DMS79 (cell line): ENCODE data around the gene CDH23.

Experiments
- DNase-seq: peaks from one replicate; lab custom pipeline; 2025; lab: John Stamatoyannopoulos, UW

Gene CDH23

DNA sequence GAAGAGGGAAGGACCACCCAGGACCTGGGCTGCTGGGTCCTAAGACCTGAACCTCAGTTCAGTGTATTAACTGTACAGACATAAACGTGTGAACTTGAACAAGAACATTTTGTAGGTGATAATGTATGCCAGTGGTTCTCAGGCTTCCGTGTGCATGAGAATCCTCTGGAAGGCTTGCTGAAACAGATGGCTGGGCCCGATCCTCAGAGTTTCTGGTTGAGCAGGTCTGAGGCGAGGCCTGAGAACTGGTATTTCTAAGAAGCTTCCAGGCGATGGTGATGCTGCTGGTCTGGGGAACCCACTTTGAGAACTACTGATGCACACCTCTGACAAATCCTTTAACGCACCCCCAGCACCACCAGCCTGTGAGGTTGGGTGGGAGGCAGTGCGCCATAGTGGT is 70.4 kb downstream of the CDH23 start:
- no peak for DNase-seq

DNA sequence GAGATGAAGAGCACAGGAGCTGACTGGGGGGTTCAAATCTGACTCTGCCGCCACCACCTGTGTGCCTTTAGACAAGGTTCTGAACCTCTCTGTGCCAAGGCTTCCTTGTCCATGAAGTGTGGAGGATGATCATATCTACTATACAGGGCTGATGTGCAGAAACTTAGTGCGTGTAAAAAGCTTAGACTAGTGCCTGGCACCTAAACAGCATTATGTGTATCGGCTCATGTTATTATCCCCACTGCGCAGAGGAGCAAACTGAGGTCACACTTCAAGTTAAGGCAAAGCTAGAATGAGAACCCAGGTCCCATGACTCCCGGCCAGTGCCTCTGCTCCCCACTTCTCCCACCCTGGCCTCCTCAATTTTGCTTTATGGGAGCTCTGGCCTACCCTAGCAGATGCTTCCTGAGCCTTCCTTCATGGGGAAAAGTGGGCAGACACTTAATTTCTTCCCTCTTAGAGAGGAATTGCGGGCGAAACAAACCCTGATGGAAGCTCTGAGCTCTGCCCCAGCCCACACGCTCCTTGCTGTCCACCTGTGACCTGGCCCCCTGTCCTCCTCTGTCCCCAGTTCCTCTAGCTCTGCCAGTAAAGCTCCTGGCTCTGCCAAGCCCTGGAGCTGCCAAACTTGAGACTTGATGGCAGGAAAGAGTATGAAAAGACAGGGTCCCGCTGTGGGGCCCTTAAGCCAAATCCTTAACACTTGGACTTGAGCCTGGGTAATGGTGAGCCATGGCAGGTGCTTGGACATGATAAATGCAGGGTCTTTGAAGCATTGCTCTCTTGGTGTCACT is 71.0 kb downstream of the CDH23 start:
- DNase-seq: no peak

DNA sequence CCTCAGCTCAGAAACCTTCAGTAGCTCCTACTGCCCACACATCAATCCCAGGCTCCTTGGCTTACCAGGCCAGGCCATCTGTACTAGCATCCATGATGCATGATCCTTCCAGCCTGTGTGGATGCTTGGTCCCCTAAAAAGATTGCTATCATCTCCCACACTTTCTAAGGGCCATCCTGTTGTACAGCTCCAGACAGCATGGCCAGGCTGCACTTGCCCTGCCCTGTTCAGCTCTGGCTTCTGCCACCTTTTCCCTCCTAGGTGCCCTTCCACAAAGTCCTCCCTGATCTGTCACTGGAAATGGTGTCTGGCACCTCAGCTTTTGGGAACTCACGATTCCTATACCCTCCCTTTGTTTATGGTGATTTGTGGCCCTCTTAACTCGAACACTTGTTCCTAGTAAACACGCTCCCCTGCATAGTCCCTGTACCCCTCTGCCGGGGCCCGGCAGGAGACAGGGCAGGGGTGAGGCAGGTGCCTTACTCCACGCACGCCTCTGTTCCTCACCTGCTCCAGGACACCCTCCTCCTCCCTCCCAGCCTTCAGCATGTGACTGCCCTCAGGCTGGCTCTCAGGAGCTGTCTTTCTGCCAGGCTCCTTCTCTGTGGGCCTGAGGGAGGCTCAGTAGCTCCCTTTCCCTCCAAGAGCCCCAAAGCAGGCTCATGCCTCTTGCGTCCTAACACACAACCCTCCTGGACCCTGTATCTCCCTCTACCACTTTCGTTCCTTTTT is 71.8 kb downstream of the CDH23 start:
- no peak for DNase-seq

DNA sequence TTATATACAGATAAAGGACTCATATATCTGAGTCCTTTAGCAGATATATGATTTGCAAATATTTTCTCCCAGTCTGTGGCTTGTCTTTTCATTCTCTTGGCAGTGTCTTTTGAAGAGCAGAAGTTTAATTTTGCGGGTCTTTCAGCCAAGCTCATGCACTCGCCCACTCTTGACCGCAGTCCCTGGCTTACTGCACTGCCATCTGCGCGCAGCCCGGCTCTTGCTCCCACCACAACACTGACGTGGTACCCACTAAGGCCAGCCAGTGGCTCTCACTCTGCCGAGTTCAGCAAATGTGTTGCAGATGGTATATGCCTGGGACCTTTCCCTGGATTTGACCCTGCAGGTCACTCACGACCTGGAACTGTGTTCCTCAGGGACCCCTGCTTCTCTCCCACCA is 74.3 kb downstream of the CDH23 start:
- no peak for DNase-seq

DNA sequence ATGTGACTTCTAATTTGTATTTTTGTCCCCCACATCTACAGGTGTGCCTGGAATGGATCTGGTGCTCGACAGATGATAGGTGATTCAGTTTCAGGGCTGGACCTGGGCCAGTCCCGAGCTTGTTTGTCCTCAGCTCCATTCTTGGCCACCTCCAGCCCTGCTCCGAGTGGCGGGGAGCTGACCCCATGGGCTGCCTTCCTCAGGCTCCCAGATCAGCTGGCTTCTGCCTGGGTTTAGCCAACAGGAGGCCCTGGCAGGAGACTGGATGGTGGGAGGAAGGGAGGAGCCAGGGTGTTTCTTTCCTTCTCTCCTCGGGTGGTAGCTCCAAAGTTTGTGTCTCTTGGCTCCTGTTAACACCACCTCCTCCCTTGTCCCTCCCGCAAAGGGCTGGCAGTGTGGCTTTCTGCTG is 75.2 kb downstream of the CDH23 start:
- DNase-seq: no peak

DNA sequence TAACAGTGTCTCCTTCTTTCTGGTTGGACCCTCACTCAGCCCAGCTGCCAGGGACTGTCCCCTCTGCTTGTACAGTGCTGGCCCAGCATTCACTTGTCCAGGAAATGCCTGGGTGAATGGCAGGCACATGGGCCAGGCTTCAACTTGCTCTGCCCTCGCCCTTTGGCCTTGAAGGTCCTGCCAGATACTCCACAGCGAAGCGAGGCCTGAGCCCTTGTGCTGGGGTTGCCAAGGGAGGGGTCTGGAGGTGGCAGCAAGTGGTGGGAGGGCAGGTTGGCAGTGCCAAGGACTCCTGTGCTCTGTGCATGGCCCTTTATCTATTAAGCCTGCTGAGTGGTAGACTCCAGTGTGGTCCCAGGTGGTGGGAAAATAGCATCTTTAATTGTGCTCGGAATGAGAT is 75.7 kb downstream of the CDH23 start:
- DNase-seq: no peak

DNA sequence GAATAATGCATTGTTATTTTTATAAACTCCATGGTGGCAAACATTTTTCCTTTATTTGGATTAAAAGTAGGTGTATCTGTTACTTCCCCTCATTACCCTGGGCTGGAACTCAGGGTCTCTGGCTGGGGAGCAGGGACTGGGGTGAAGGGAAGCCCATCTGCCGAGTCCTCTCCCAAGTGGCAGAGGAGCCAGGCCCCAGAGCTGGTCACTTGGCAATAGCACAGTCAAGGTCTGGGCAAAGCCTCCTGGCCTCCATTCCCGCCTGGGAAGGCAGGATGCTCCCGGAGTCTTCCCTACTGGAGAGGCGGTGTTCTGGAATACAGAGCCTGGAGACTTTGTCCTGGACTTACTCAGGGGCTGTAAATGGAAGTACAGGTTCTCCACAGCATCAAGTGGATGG is 76.2 kb downstream of the CDH23 start:
- DNase-seq: no peak

DNA sequence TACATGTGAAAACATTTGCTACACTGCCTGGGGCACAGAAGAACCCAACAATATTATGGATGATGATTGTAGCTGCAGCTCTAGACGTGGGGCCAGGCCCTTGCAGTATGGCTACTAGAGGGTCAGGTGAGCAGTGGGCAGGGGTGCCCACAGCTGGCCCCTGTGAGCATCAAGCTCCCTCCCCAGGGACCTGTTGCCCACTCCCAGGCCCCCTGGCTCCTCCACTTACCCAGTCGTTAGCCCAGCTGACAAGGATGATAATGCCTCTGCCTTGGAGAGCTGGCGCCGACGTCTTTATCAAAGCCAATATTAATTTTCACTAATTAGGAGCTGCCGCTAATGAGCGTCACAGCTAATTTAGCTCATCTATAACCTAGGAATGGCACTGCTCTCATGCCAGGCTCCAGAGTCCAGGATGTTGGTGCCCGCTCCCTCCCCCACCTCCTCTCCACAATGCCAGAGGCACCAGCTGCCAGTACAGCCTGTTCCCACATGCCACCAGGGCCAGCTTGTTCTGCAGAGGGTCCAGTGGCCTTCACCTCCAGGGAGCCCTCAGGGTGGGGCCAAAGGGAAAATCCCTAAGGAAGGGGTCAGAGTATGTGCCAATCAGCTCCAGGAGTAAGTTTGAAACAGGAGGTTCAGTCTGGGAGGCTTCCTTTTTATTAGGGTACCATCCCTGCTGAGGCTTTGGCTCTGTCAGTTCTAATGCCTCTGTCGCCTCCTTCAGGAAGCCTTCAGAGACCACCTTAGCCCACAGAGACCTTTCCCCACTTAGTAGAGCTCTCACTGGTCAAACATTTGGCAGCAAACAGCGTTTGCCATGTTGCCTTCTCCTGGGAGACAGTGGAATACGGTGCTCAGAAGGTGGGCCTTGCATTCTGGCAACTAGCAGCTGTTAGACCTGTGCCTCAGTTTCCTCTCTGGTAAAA is 77.2 kb downstream of the CDH23 start:
- DNase-seq: no peak

DNA sequence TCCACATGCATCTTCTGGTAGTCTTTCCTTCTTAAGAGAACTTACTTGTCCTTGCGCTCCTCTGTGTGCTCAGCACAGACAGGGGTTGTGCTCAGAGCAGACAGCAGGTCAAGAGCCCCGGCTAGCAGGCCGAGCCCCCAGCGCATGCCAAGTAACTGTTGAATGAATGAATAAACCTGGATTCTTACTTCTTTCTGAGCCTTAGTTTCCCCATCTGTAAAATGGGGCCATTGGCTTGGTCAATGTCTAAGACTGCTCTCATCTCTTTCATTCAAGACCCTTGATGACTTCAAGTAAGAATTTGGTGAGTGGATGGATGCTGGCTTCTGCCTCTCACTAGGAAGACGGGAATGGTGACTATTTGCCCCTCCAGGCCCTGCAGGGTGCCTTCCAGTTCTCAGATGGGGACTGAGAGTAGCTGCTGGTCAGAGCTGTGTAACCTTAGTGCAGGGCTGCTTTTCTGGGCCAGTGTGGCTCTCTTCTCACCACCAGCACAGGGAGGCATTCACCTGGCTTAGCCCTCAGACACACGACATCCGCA is 78.1 kb downstream of the CDH23 start:
- no peak for DNase-seq

DNA sequence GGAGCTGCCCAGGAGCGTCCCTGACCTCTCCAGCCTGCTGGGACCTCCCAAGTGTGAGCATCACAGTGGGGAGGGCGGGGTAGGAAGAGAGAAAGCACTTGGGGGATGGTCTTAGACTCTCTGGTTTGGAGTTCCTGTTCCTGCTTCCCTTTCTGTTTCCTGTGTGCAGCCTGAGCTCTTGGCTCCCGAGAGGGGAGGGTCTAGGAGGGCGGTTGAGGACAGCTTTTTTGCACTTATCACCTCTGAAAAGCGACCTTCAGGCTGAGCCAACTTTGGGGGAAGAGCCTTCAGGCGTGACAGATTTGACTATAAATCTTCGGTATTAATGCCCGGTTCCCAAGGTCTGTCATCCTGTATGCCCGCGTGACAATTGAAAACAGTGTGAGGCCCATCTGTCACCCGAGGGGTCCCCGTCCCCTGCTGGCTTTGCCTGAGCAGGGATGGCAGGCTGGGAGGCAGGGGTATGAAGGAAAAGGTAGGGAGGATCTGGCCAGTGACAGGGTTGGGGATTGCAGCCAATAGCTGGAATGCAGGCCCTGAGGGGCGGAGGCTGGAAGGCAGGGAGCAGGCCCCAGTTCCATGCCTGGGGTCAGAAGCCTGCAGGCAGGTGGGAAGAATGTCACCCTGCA is 78.6 kb downstream of the CDH23 start:
- DNase-seq: no peak

DNA sequence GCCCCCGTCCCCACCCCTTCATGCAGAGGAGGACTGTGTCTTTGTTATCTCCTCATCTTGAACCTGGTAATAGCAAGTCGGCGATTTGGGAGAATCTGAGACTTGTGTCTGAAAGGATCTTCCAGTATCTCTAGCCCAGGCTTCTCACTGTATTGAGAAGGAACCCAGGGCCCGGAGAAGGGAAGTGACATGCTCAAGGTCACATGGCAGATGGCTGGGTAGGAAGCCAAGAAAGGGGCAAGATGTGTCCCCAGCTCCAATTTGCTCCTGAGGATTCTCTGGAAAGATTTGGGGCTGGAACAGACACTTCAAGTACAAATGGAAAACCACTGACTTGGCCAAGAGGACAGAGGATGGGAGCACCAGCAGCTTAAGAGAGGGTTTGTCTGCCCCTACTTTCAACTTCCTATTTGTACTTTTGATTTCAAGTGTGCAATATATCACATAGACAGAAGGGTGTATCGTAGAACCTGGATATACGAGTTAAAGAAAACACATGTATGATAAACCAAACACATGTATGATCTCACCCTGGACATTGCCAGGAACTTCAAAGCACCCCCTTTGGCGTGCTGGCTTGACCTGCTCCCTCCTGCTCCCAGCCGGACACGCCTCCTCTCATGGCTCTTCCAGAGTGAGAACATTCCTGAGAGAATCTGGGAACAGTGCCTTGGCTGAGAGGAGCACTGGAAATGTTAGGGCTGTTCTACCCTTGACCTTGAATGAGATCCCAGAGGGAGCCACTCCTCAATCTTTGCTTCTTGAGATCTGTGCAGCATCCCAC is 79.7 kb downstream of the CDH23 start:
- DNase-seq: no peak

DNA sequence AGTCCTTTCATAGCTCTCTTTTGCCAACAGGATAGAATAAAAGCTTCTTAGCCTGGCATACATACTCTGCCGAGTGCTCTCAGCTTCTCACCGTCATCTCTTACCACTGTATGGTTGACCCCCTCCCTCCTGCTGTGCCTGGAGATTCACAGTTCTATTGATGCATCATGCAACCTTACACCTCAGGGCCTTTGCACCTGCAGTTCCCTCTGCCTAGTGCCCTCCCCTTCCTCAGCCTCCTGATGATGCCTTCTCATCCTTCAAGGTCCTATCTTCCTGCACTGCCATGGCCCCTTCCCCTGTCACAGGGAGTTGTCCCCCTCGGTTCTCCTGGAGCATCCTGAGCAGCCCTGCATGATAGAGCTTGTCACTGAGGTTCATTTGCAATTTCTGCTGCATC is 81.5 kb downstream of the CDH23 start:
- no peak for DNase-seq

DNA sequence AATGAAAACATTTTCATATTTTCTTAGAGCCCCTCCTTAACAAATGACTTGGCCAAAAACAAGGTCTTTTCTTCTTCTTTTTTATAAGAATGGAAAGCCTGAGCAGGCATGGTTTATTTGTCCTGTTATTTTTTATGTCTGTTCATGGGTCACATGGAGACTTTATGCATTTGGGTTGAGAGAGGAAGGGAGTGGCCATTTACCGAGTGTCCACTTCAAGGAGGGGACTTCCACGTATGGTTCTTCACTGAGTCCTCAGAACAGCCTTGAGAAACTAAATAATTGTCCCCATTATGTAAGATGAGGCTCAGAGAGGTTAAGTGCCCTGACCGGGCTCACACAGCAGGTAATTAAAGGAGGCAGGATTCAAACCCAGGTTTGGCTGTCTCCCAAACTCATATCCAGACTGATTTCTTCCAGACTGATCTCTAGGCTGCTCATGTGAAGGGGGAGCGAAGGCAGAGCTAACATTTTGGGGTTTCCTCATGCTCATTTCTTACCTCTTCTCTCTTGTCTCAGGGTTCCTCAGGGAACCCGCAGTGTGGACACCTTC is 82.2 kb downstream of the CDH23 start:
- DNase-seq: no peak

DNA sequence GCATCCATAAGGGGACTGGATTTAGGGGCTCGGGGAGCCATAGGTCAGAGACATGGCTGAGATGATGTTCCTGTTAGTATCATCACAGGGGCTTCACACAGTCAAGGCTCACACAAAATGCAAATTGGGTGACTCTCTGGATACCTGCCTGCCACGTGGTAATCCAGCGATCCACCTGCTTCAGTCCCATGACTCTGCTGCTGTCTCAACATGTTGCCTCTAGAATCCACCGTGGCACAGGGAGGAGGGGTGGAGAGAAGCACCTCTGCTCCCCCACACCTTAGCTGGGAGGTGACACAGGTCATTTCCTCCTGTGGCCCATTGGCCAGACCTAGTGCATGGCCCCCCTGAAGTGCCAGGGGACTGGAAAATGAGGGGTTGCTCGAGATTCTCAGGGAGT is 83.1 kb downstream of the CDH23 start:
- no peak for DNase-seq

DNA sequence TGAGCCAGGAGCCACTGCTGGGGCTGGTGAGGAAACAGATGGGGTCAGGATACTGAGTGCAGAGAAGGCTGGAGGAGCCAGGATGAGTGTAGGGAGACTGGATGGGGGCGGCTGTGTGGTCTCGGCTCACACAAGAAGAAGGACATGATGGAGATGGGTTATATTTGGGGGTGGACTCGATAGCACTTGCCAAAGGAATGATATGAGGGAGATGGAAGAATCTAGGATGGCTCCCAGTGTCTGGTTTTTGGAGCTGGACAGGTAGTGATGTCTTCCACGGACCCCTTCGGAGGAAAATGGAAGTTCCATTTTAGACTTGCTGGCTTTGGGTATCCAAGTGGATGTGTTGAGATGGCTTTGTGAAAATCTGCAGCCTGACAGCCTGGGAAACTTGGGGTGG is 83.9 kb downstream of the CDH23 start:
- DNase-seq: no peak

DNA sequence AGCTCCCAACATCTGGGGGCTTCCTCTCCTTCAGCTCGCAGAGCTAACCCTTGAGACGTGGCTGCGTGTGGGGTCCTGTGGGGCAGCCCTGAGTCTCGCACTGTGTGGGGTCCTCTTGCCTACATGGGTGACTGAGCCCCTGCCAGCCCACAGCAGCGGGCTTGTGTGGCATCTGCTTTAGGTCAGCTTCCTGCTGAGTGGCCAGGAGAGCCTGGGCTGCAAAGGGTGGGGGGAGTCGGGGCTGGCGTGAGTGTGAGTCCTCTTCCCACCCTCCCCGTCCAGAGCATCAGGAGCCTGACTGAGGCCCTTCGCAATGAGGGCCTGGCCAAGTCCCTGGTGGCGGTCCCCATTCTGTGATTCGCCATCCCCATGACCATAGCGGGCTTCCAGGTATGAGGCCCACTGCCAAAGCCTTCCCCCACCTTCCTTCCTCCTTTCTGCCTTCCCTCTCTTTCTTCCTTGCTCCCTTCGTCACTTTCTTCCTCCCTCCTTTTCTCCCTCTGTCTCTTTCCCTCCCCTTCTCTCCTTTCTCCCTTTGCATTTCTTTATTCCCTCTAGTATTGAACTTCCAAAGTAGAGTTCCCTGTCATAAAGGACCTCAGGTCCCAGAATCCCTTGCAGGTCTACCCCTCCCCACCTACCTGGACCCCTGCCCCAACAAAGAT is 85.2 kb downstream of the CDH23 start:
- no peak for DNase-seq

DNA sequence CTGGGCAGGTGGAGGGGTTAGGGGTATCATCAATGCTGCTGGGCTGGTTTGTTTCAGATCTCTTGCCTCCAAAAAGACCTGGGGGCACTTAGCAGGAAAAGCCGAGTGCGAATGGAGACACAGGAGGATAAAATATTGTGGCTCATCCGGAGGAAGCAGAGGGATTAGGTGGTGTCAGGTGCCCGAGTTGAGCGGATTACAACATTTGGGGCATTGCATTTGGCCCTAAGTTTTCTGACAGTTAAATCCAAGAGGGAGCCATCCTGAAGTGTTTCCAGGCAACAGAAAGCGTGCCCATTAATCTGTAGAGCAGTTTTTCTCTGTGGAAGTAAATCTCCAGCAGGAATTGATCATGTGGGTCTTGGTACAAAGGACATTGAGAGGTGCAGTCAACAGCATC is 85.9 kb downstream of the CDH23 start:
- DNase-seq: no peak

DNA sequence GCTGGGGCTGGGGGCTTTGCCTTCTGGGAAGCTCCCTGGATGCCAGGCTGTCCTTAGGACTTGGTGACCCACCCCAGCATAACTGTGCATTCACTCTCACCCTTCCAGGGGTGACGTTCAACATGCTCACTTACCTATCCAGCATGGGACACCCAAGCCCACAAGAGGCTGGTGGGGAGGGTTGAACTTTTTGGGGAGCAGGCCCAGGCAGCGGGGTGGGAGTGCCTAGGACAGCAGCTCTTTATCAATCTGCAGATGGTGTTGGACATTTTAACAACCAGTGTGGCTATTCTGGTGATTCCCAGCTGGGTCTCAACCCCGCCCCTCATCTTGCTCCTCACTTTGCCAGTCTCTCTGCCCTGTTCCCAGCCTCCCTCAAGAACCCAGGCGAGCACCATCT is 86.4 kb downstream of the CDH23 start:
- no peak for DNase-seq

DNA sequence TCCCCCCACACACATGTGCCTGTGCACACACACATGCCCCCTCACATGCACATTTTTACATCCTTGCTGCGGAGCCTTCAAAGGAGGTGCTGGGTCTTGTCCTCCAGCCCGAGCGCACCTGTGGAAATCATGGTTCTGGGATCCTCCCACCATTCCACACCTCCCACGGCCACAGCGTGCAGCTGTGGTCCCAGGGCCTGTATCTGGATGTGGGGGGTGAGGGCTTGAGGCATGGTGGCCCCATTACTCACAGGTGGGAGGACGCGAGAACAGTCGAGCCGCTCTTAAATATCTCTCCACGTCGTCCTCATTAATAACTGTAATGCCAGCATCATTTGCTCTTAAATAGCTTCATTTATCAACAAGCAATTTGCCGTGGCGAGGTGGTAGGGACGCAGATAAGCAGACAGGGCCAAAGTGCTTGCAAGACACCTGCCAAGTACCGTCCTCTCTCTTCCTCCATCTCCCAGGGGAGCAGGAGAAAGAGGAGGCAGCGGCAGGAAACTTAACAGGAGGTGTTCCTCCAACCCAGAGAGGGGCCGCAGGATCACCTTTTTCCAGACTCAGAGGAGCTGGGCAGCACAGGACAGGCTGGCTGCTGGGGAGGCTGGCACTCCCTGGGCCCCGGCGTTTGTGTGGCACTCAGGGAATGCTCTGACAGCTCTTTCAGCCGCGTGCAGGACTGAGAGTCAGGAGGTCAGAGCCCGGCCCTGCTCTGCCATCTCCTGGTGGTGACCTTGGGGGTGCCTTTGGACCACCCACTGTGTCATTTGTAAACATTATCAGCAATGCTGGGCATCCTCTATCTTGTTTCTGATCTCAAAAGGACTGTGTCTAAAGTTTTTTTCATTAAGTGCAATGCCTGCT is 87.4 kb downstream of the CDH23 start:
- no peak for DNase-seq
